CD4-positive, alpha-beta T cell (primary cell): ENCODE measurements around the gene SEC61A2. TPM values are rescaled to one million over a fixed set of nuclear protein-coding genes. Genes with fewer than 3 reads are reported as not detected.
A peak's percentile ranks its signal among the peaks of the same experiment; 100 is the strongest.

Source experiments
- ATAC-seq: fragments of 200-7000 bp; cut with Tn5 transposase; one replicate; pipeline ENCODE4 v1.10.0; 2022; ENCODE audit warnings: mild to moderate bottlenecking; ENCODE audit not compliant: poor library complexity
- CTCF ChIA-PET: fragments of 350-600 bp; sonication (Branson Sonifier 250); formaldehyde crosslinking; loops from one replicate; lab custom pipeline; 2021; ENCODE audit warnings: antibody characterized with exemption, inconsistent platforms; lab: Charles Lee
- POLR2A ChIA-PET: fragments of 350-600 bp; sonication (Branson Sonifier 250); formaldehyde crosslinking; loops from one replicate; lab custom pipeline; 2021; ENCODE audit warnings: antibody characterized with exemption, inconsistent platforms; lab: Charles Lee
- DNase-seq, 14 experiments: peaks; one replicate each; pipeline ENCODE4 v3.0.0-alpha.2; 2013 to 2020; ENCODE audit warnings: mixed read lengths in 2 of 14
- H3K27ac ChIP-seq, 2 donors: one replicate each; pipeline versions ENCODE4 v1.5.1 to v1.7.0; 2013; ENCODE audit warnings: low read length in 2 of 2, low read depth in 1 of 2, mild to moderate bottlenecking in 1 of 2
- H3K27me3 ChIP-seq, 2 experiments: 1 replicate in 1 of 2; 2 replicates in 1 of 2; pipeline versions ENCODE4 v1.6.1 to v1.7.0; 2013; ENCODE audit warnings: low read length in 2 of 2, control low read depth in 1 of 2, mild to moderate bottlenecking in 1 of 2, moderate library complexity in 1 of 2; ENCODE audit not compliant: insufficient read depth in 2 of 2, control insufficient read depth in 1 of 2
- H3K36me3 ChIP-seq: one replicate; pipeline ENCODE4 v1.6.1; 2013; ENCODE audit warnings: low read length, control low read depth; ENCODE audit not compliant: insufficient read depth
- H3K4me1 ChIP-seq: one replicate; pipeline ENCODE4 v1.6.1; 2013; ENCODE audit warnings: low read length, control low read depth; ENCODE audit not compliant: insufficient read depth
- H3K4me3 ChIP-seq: one replicate; pipeline ENCODE4 v1.5.1; 2013; ENCODE audit warnings: mild to moderate bottlenecking, low read length, moderate library complexity
- H3K9me3 ChIP-seq, 2 experiments: 1 replicate in 1 of 2; 2 replicates in 1 of 2; pipeline versions ENCODE4 v1.6.1 to v1.7.0; 2013; ENCODE audit warnings: low read length in 2 of 2, mild to moderate bottlenecking in 2 of 2, control low read depth in 1 of 2, moderate library complexity in 1 of 2; ENCODE audit not compliant: control insufficient read depth in 1 of 2, insufficient read depth in 1 of 2
- H3K27ac Mint-ChIP-seq: one replicate; pipeline ENCODE4 v1.8.0; 2020; ENCODE audit warnings: mixed read lengths
- H3K27me3 Mint-ChIP-seq: one replicate; pipeline ENCODE4 v1.8.0; 2021; ENCODE audit warnings: mixed read lengths
- H3K36me3 Mint-ChIP-seq: one replicate; pipeline ENCODE4 v1.8.0; 2021; ENCODE audit warnings: low read depth, mixed read lengths
- H3K4me1 Mint-ChIP-seq: one replicate; pipeline ENCODE4 v1.8.0; 2021; ENCODE audit warnings: low read depth, mixed read lengths
- H3K4me3 Mint-ChIP-seq: one replicate; pipeline ENCODE4 v1.8.0; 2020; ENCODE audit warnings: mild to moderate bottlenecking, mixed read lengths
- H3K9me3 Mint-ChIP-seq: one replicate; pipeline ENCODE4 v1.8.0; 2020; ENCODE audit warnings: mixed read lengths
- CTCF ChIP-seq: fragments of 200-600 bp; IDR thresholded peaks from one replicate; pipeline ENCODE4 v1.8.0; 2022; ENCODE audit warnings: antibody characterized with exemption, mild to moderate bottlenecking
- intact Hi-C, 2 experiments: fragments of 100-400 bp; cut with DNase I in 1 of 2; cut with micrococcal nuclease in 1 of 2; formaldehyde crosslinking; loops; one replicate each; pipeline versions ENCODE4 v1.15.1 to v1.9.0; 2023 to 2025; cut with DNase I, micrococcal nuclease
- polyA plus RNA-seq, 2 donors: library from polyadenylated mRNA; unstranded; fragments of 120-200 nt; gene quantifications; one replicate each; pipeline ENCODE4 v1.2.1, GENCODE V29; 2013
- total RNA-seq, 174 experiments: library from RNA in 2 of 174; stranded (reverse) in 2 of 174; gene quantifications; one replicate each; pipeline ENCODE4 v1.2.3 and lab custom pipeline; 2021 to 2026

The SEC61A2 gene
- total RNA-seq (10 to 100 TPM in 1 of 2 experiments, 1 to 10 TPM in 1; 9.9 to 10.8 TPM), total RNA-seq (lab: John Stamatoyannopoulos, UW) (4.6 to 24.8 (median 13.0) reads per million in 172 experiments)
- 8.6 TPM for polyA plus RNA-seq (2013, experiment 1 of 2)
- 10.6 TPM for polyA plus RNA-seq (2013, experiment 2 of 2)

GRCh38 chr10:12129222-12130111 is at the start of gene SEC61A2:
SEC61A2 (plus strand) TSS chr10:12129677; CDS start chr10:12129788, 111 bp downstream.
- Mint-ChIP-seq H3K36me3 (peaks cover 9% of the 10 kb centered on the region), H3K27me3 (no peaks in the 10 kb centered on the region), H3K4me1 (peaks cover 25% of the 10 kb centered on the region), H3K9me3 (no peaks in the 10 kb centered on the region), H3K4me3 (peak within 1 kb of the TSS; percentile 96), H3K27ac (peak within 1 kb of the TSS; percentile 83)
- no peaks in the 10 kb centered on the region for H3K27me3 ChIP-seq
- H3K4me1 ChIP-seq = peaks cover 21% of the 10 kb centered on the region
- DNase-seq (peak; percentile 91 to 99 (median 98)), ATAC-seq (peak; percentile 88)
- peaks cover 3% of the 10 kb centered on the region for H3K36me3 ChIP-seq
- CTCF ChIA-PET = interaction anchor here (0.7 to 1.4 kb wide), 5 partner anchors 60 to 86 kb away, joined by 3 to 10 read pairs (median 3); partner anchors contain the start of genes CDC123, DHTKD1 and NUDT5
- no peak for TF ChIP-seq CTCF
- POLR2A ChIA-PET = interaction anchor here (1.2 to 1.4 kb wide), 3 partner anchors 60 to 87 kb away, joined by 3 to 7 read pairs (median 4); partner anchors contain the start of genes CDC123, NUDT5 and UPF2
- H3K9me3 ChIP-seq = no peaks in the 10 kb centered on the region
- peak within 1 kb of the TSS; percentile 79 for H3K4me3 ChIP-seq
- H3K27ac ChIP-seq = peak within 1 kb of the TSS; percentile 76 to 79
- intact Hi-C loops = loop anchor here (1.0 to 10.0 kb wide), 6 partner anchors 61 to 218 kb away; partner anchors contain the start of genes DHTKD1 (in 2 of the 2), NUDT5 (in 2 of the 2), CAMK1D (in 1 of the 2) and CDC123 (in 1 of the 2)

GRCh38 chr10:12081470-12081869 is 48.0 kb upstream of the SEC61A2 start:
- Histone ChIP-seq H3K27me3 (no peaks in the 10 kb centered on the region), H3K36me3 (peaks cover 24% of the 10 kb centered on the region), H3K4me3 (no peak overlapping the region), H3K9me3 (no peaks in the 10 kb centered on the region), H3K27ac (no peak overlapping the region), H3K4me1 (no peaks in the 10 kb centered on the region)
- DNase-seq (no peak), ATAC-seq (no peak)
- H3K36me3 Mint-ChIP-seq = peaks cover 36% of the 10 kb centered on the region
- no peaks in the 10 kb centered on the region for H3K9me3 Mint-ChIP-seq
- intact Hi-C loops = no loop called here
- TF ChIP-seq CTCF = no peak
- H3K4me3 Mint-ChIP-seq = no peak overlapping the region
- H3K27me3 Mint-ChIP-seq = no peaks in the 10 kb centered on the region
- ChIA-PET POLR2A (interaction anchor here (0.8 kb wide), 1 partner anchor 8 kb away, joined by 3 read pairs; no protein-coding TSS in a partner anchor), CTCF (no interaction called here)
- H3K4me1 Mint-ChIP-seq = no peaks in the 10 kb centered on the region
- H3K27ac Mint-ChIP-seq = no peak overlapping the region

- ChIA-PET POLR2A (interaction anchor here (0.8 kb wide), 1 partner anchor 9 kb away, joined by 3 read pairs; no protein-coding TSS in a partner anchor), CTCF (no interaction called here)
- H3K4me1 Mint-ChIP-seq = no peaks in the 10 kb centered on the region
- ATAC-seq = no peak
- H3K27ac ChIP-seq = no peak overlapping the region
- no peaks in the 10 kb centered on the region for H3K9me3 Mint-ChIP-seq
- H3K27me3 Mint-ChIP-seq = no peaks in the 10 kb centered on the region
- no peak for DNase-seq
- no peak overlapping the region for H3K27ac Mint-ChIP-seq
- H3K27me3 ChIP-seq = no peaks in the 10 kb centered on the region
- no peak overlapping the region for H3K4me3 Mint-ChIP-seq
- no peak for TF ChIP-seq CTCF
- no peak overlapping the region for H3K4me3 ChIP-seq
- no peaks in the 10 kb centered on the region for H3K4me1 ChIP-seq
- intact Hi-C loops = no loop called here
- no peaks in the 10 kb centered on the region for H3K9me3 ChIP-seq
- H3K36me3 Mint-ChIP-seq = peaks cover 40% of the 10 kb centered on the region
- peaks cover 27% of the 10 kb centered on the region for H3K36me3 ChIP-seq
Observed at GRCh38 chr10:12081879-12082557, 47.5 kb upstream of the SEC61A2 start.
